ENCODE results near the gene ZCWPW2.

The ZCWPW2 gene

GRCh38 chr3:28553175-28553574, 204.7 kb downstream of the ZCWPW2 start:
- no peak overlapping the region for H3K4me3 ChIP-seq (ENCODE audit: low read depth, low read length)
- no peak for TF ChIP-seq CTCF (IDR thresholded peaks at IDR 0.05; ENCODE audit: insufficient read depth, low read depth, low read length, missing control alignments)
- DNase-seq (ENCODE audit: low read depth) = no peak

- no peak for TF ChIP-seq CTCF (IDR thresholded peaks at IDR 0.05; ENCODE audit: insufficient read depth, low read depth, low read length, missing control alignments)
- no peak for DNase-seq (ENCODE audit: low read depth)
Measured at GRCh38 chr3:28556195-28556594, 207.7 kb downstream of the ZCWPW2 start.

GRCh38 chr3:28564211-28564610, 215.7 kb downstream of the ZCWPW2 start:
- H3K4me3 ChIP-seq (ENCODE audit: low read depth, low read length) = no peak overlapping the region
- no peak for DNase-seq (ENCODE audit: low read depth)
- no peak for TF ChIP-seq CTCF (IDR thresholded peaks at IDR 0.05; ENCODE audit: insufficient read depth, low read depth, low read length, missing control alignments)

More at GRCh38 chr3:28556195-28556594, 207.7 kb downstream of the ZCWPW2 start:
- H3K4me3 ChIP-seq (ENCODE audit: low read depth, low read length) = no peak overlapping the region

- no peak overlapping the region for H3K4me3 ChIP-seq (ENCODE audit: low read depth, low read length)
- DNase-seq (ENCODE audit: low read depth) = no peak
- TF ChIP-seq CTCF (IDR thresholded peaks at IDR 0.05; ENCODE audit: insufficient read depth, low read depth, low read length, missing control alignments) = no peak
Measured at GRCh38 chr3:28569357-28569756, 220.8 kb downstream of the ZCWPW2 start.

GRCh38 chr3:28574036-28574435, 225.5 kb downstream of the ZCWPW2 start:
- TF ChIP-seq CTCF (IDR thresholded peaks at IDR 0.05; ENCODE audit: insufficient read depth, low read depth, low read length, missing control alignments) = no peak
- no peak for DNase-seq (ENCODE audit: low read depth)
- no peak overlapping the region for H3K4me3 ChIP-seq (ENCODE audit: low read depth, low read length)

- no peak for DNase-seq (ENCODE audit: low read depth)
Measured at GRCh38 chr3:28575100-28575745, 226.7 kb downstream of the ZCWPW2 start.

More at GRCh38 chr3:28575100-28575745, 226.7 kb downstream of the ZCWPW2 start:
- no peak overlapping the region for H3K4me3 ChIP-seq (ENCODE audit: low read depth, low read length)
- no peak for TF ChIP-seq CTCF (IDR thresholded peaks at IDR 0.05; ENCODE audit: insufficient read depth, low read depth, low read length, missing control alignments)

Measured in GM12865 (cell line).